ENCODE data around the gene DDIT4. TPM values are rescaled to one million over a fixed set of nuclear protein-coding genes. Genes with fewer than 3 reads are reported as not detected.
A peak's percentile ranks its signal among the peaks of the same experiment; 100 is the strongest.
"Not testable (repeated sequence)": the region's sequence is repeated elsewhere in the genome, so short reads cannot be mapped to it uniquely, and the experiment has no call there.

The DDIT4 gene
- total and polyA plus RNA-seq, 9 of the 15 experiments (the other 6 are each of a cell fraction or from before 2014, with no cell fraction given): 8.2 to 675 (median 159) TPM

DNA sequence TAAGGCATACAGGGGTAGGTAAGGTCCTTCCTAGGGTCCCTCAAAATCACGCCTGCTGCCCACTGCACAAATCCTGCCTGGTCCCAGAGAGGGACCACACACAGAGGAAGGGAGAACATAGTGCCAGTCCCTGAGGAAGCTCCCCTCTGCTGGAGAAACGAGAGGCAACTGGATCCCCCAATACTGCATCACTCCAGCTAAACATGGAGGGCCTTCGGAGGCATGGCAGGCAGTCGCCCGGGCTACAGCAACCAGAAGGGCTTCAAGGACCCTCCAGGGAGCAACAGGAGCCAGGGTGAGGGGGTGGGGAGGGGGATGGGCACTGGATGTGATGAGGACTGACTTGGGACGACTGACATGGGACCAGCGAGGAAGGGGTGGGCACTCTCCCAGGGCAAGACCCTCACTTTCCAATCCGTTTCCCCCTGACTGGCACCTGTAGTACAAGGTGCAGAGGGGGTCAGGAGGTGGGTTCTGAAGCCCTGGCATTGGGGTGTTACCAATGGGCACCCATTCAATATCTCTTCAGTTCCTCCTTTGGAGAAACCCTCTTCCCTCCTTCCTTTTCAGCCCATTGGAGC lies 21.7 kb downstream of the DDIT4 start (continued):
- no peak for TF ChIP-seq RBM15 (IDR thresholded peaks at IDR 0.05; ENCODE audit: insufficient read depth, low read length)
- peak; percentile 41 for TF ChIP-seq RBFOX2 (IDR thresholded peaks at IDR 0.05; ENCODE audit: low read depth, low read length)
- no peak for TF ChIP-seq PHB2 (IDR thresholded peaks at IDR 0.05; ENCODE audit: low read depth)

DNA sequence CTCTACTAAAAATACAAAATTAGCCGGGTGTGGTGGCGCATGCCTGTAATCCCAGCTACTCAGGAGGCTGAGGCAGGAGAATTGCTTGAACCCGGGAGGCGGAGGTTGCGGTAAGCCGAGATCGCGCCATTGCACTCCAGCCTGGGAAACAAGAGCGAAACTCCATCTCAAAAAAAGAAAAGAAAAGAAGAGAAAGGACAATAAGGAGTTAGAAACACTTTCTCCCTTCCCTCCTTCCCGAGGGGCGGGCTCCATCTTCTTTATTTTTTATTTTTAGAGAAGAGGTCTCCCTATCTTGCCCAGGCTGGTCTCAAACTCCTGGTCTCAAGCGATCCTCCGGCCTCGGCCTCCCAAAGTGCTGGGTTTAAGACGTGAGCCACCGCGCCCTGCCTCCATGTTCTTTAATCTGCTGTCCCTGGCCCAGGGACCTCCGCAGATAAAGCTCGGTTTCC lies 23.1 kb downstream of the DDIT4 start:
- H3K9me1 ChIP-seq (ENCODE audit: control insufficient read depth, insufficient read depth, low read length); in situ Hi-C loops (cut with MboI); H3K79me2 ChIP-seq (ENCODE audit: control insufficient read depth, insufficient read depth, low read length); BruUV-seq (replicated peaks); ATAC-seq; FAIRE-seq; CTCF ChIA-PET (ENCODE audit: low intra/inter-chr PET ratio); H4K20me1 ChIP-seq (replicated peaks; ENCODE audit: control insufficient read depth, insufficient read depth, low read length); H3K9me3 ChIP-seq (replicated peaks; ENCODE audit: control insufficient read depth, insufficient read depth, low read depth, low read length); H3K27me3 ChIP-seq (ENCODE audit: control insufficient read depth in 2 of 2, insufficient read depth in 2 of 2, low read length in 2 of 2); H3K36me3 ChIP-seq (ENCODE audit: control insufficient read depth, insufficient read depth, low read length); DNase-seq (ENCODE audit: extremely low read depth in 1 of 4, low spot score in 3 of 4): not testable (repeated sequence)
- intact Hi-C loops (cut with micrococcal nuclease): loop anchor here (1.0 to 2.0 kb wide), 2 partner anchors 20 to 24 kb away; no protein-coding TSS in a partner anchor
- H3K4me2 ChIP-seq (ENCODE audit: insufficient read depth, low read length): peak overlapping the region; percentile 96
- H3K4me1 ChIP-seq (replicated peaks in 1 of 2; ENCODE audit: control insufficient read depth in 2 of 2, insufficient read depth in 2 of 2, low read length in 2 of 2): peaks cover 45 to 50% of the 10 kb centered on the region in 2 experiments
- POLR2A ChIA-PET: interaction anchor here (0.7 to 4.3 kb wide), 12 partner anchors 10 to 294 kb away, joined by 3 to 68 read pairs (median 6); partner anchors contain the start of gene DDIT4
- peak overlapping the region; percentile 50 for H2AFZ ChIP-seq (ENCODE audit: low read depth, low read length)
- H3K9ac ChIP-seq (ENCODE audit: insufficient read depth in 1 of 2, low read depth in 2 of 2, low read length in 2 of 2): peak overlapping the region; percentile 94 to 98
- WGBS (ENCODE audit: insufficient coverage, low coverage, missing lambda C conversion rate): 44% methylated on average over 15 of the region's 19 CpGs
- H3K4me3 ChIP-seq: peak overlapping the region; percentile 55
- H3K27ac ChIP-seq (ENCODE audit: extremely low read depth, low read depth, low read length): peak overlapping the region; percentile 94
- TF ChIP-seq ZNF311 (CRISPR knock-in tag; IDR thresholded peaks at IDR 0.05) (0 out of 2 replicates have a peak, but pooled peaks have one; percentile 3), YY1 (IDR thresholded peaks at IDR 0.05; ENCODE audit: borderline replicate concordance in 1 of 3, control insufficient read depth in 1 of 3, extremely low read depth in 1 of 3, insufficient read depth in 3 of 3, insufficient read length in 1 of 3, insufficient replicate concordance in 2 of 3, low read depth in 1 of 3, low read length in 2 of 3) (peak in 2 of 3 experiments; percentile 12 to 59), ZNF41 (CRISPR knock-in tag; conservative IDR thresholded peaks at IDR 0.05) (0 out of 2 replicates have a peak, but pooled peaks have one; percentile 59), BRD9 (IDR thresholded peaks at IDR 0.05; ENCODE audit: low read depth, partially characterized antibody) (peak; percentile 35), RBM39 (optimal IDR thresholded peaks at IDR 0.05; ENCODE audit: low read depth, low read length) (peak; percentile 62)
- TF ChIP-seq, protein P1, sequence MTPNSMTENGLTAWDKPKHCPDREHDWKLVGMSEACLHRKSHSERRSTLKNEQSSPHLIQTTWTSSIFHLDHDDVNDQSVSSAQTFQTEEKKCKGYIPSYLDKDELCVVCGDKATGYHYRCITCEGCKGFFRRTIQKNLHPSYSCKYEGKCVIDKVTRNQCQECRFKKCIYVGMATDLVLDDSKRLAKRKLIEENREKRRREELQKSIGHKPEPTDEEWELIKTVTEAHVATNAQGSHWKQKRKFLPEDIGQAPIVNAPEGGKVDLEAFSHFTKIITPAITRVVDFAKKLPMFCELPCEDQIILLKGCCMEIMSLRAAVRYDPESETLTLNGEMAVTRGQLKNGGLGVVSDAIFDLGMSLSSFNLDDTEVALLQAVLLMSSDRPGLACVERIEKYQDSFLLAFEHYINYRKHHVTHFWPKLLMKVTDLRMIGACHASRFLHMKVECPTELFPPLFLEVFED (CRISPR knock-in tag; conservative IDR thresholded peaks at IDR 0.05): 0 out of 2 replicates have a peak, but pooled peaks have one; percentile 21
- TF ChIP-seq, protein P2, sequence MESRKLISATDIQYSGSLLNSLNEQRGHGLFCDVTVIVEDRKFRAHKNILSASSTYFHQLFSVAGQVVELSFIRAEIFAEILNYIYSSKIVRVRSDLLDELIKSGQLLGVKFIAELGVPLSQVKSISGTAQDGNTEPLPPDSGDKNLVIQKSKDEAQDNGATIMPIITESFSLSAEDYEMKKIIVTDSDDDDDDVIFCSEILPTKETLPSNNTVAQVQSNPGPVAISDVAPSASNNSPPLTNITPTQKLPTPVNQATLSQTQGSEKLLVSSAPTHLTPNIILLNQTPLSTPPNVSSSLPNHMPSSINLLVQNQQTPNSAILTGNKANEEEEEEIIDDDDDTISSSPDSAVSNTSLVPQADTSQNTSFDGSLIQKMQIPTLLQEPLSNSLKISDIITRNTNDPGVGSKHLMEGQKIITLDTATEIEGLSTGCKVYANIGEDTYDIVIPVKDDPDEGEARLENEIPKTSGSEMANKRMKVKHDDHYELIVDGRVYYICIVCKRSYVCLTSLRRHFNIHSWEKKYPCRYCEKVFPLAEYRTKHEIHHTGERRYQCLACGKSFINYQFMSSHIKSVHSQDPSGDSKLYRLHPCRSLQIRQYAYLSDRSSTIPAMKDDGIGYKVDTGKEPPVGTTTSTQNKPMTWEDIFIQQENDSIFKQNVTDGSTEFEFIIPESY (CRISPR knock-in tag; IDR thresholded peaks at IDR 0.05): peak; percentile 80
- TF ChIP-seq, protein P3, sequence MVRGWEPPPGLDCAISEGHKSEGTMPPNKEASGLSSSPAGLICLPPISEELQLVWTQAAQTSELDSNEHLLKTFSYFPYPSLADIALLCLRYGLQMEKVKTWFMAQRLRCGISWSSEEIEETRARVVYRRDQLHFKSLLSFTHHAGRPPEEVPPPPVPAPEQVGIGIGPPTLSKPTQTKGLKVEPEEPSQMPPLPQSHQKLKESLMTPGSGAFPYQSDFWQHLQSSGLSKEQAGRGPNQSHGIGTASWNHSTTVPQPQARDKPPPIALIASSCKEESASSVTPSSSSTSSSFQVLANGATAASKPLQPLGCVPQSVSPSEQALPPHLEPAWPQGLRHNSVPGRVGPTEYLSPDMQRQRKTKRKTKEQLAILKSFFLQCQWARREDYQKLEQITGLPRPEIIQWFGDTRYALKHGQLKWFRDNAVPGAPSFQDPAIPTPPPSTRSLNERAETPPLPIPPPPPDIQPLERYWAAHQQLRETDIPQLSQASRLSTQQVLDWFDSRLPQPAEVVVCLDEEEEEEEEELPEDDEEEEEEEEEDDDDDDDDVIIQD (CRISPR knock-in tag; IDR thresholded peaks at IDR 0.05): 0 out of 2 replicates have a peak, but pooled peaks have one; percentile 28
- TF ChIP-seq, protein P4, sequence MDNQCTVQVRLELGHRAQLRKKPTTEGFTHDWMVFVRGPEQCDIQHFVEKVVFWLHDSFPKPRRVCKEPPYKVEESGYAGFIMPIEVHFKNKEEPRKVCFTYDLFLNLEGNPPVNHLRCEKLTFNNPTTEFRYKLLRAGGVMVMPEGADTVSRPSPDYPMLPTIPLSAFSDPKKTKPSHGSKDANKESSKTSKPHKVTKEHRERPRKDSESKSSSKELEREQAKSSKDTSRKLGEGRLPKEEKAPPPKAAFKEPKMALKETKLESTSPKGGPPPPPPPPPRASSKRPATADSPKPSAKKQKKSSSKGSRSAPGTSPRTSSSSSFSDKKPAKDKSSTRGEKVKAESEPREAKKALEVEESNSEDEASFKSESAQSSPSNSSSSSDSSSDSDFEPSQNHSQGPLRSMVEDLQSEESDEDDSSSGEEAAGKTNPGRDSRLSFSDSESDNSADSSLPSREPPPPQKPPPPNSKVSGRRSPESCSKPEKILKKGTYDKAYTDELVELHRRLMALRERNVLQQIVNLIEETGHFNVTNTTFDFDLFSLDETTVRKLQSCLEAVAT (IDR thresholded peaks at IDR 0.05): peak in 1 of 2 experiments; percentile 40; a peak in 1 of 4 replicates
